Omental fat pad (tissue), 4 donors: ENCODE measurements around the gene CCDC88A. TPM values are rescaled to one million over a fixed set of nuclear protein-coding genes. Genes with fewer than 3 reads are reported as not detected.

Experiments used
- ATAC-seq: fragments of 150-250 bp; one replicate; pipeline ENCODE4 v1.9.1; 2016; ENCODE audit warnings: mild to moderate bottlenecking, moderate library complexity; ENCODE audit not compliant: low FRiP score
- DNase-seq: peaks from one replicate; pipeline ENCODE4 v3.0.0-alpha.2; 2019; ENCODE audit warnings: low spot score
- CTCF ChIP-seq, 3 donors: fragments of 450-650 bp; IDR thresholded peaks; one replicate each; pipeline ENCODE4 v1.5.1; 2016 to 2017; ENCODE audit warnings: antibody characterized with exemption in 3 of 3, mild to moderate bottlenecking in 3 of 3, moderate library complexity in 2 of 3
- total RNA-seq, 4 donors: library from RNA; depleted of rRNA; stranded (reverse); fragments of >200 nt; gene quantifications; one replicate each; pipeline ENCODE4 v1.1.0, GENCODE V29; 2016

CCDC88A gene
- total RNA-seq, 4 donors from 2014 or later = 38.0 to 141 (median 64.3) TPM

GRCh38 chr2:55415300-55415699 is 4.4 kb downstream of the CCDC88A start:
- no peak for ATAC-seq
- TF ChIP-seq CTCF (IDR thresholded peaks at IDR 0.05) = no peak
- no peak for DNase-seq

GRCh38 chr2:55408918-55409868 is 10.5 kb downstream of the CCDC88A start:
- DNase-seq (no peak), ATAC-seq (no peak)
- TF ChIP-seq CTCF (IDR thresholded peaks at IDR 0.05) = no peak

- no peak for ATAC-seq
- TF ChIP-seq CTCF (IDR thresholded peaks at IDR 0.05) = no peak
- no peak for DNase-seq
These were observed 11.4 kb downstream of the CCDC88A start for GRCh38 chr2:55408098-55408882.

GRCh38 chr2:55405116-55405515 is 14.5 kb downstream of the CCDC88A start:
- no peak for DNase-seq
- no peak for TF ChIP-seq CTCF (IDR thresholded peaks at IDR 0.05)
- ATAC-seq = no peak

- ATAC-seq (no peak), DNase-seq (no peak)
- TF ChIP-seq CTCF (IDR thresholded peaks at IDR 0.05) = no peak
These were observed 16.2 kb downstream of the CCDC88A start for GRCh38 chr2:55403256-55403998.

GRCh38 chr2:55401124-55401523 is 18.5 kb downstream of the CCDC88A start:
- no peak for TF ChIP-seq CTCF (IDR thresholded peaks at IDR 0.05)
- DNase-seq = no peak
- no peak for ATAC-seq
